H9 (cell line): ENCODE measurements around the gene BCL2L14. TPM values are rescaled to one million over a fixed set of nuclear protein-coding genes. Genes with fewer than 3 reads are reported as not detected.
A peak's percentile ranks its signal among the peaks of the same experiment; 100 is the strongest.

Experiments used
- DNase-seq: peaks from one replicate; pipeline ENCODE4 v3.0.0-alpha.2; 2017
- H2AFZ ChIP-seq: one replicate; pipeline ENCODE4 v1.6.1; 2013; ENCODE audit warnings: mild to moderate bottlenecking, low read length, control low read depth, moderate library complexity
- H2AK5ac ChIP-seq: 2 replicates; pipeline ENCODE4 v1.6.1; 2013; ENCODE audit warnings: low read length, control low read depth, mixed read lengths; ENCODE audit not compliant: insufficient read length
- H2BK120ac ChIP-seq: one replicate; pipeline ENCODE4 v1.6.1; 2013; ENCODE audit warnings: low read depth, mild to moderate bottlenecking, low read length, control low read depth, inconsistent platforms; ENCODE audit not compliant: poor library complexity, severe bottlenecking
- H2BK12ac ChIP-seq: 2 replicates; pipeline ENCODE4 v1.6.1; 2013; ENCODE audit warnings: low read length, control low read depth, mixed read lengths, low read depth; ENCODE audit not compliant: insufficient read length
- H2BK15ac ChIP-seq: 2 replicates; pipeline ENCODE4 v1.6.1; 2013; ENCODE audit warnings: low read depth, low read length, control low read depth
- H2BK20ac ChIP-seq: one replicate; pipeline ENCODE4 v1.6.1; 2013; ENCODE audit warnings: low read depth, mild to moderate bottlenecking, low read length, control low read depth, inconsistent platforms; ENCODE audit not compliant: poor library complexity, severe bottlenecking
- H2BK5ac ChIP-seq: 2 replicates; pipeline ENCODE4 v1.6.1; 2013; ENCODE audit warnings: low read length, control low read depth, mixed read lengths; ENCODE audit not compliant: insufficient read length
- H3K14ac ChIP-seq: 2 replicates; pipeline ENCODE4 v1.6.1; 2013; ENCODE audit warnings: low read length, control low read depth; ENCODE audit not compliant: insufficient read depth
- H3K18ac ChIP-seq: 2 replicates; pipeline ENCODE4 v1.6.1; 2013; ENCODE audit warnings: low read depth, mild to moderate bottlenecking, mixed read lengths, low read length, control low read depth; ENCODE audit not compliant: insufficient read length
- H3K23ac ChIP-seq: 2 replicates; pipeline ENCODE4 v1.6.1; 2013; ENCODE audit warnings: low read length, control low read depth, mixed read lengths, low read depth; ENCODE audit not compliant: insufficient read length
- H3K23me2 ChIP-seq: 2 replicates; pipeline ENCODE4 v1.6.1; 2013; ENCODE audit warnings: low read depth, mild to moderate bottlenecking, mixed read lengths, low read length, control low read depth; ENCODE audit not compliant: insufficient read length, poor library complexity, severe bottlenecking
- H3K27ac ChIP-seq: 2 replicates; pipeline ENCODE4 v1.5.1; 2013; ENCODE audit warnings: low read length, control low read depth, mixed read lengths, low read depth; ENCODE audit not compliant: insufficient read length
- H3K27me3 ChIP-seq: 2 replicates; pipeline ENCODE4 v1.6.1; 2013; ENCODE audit warnings: low read length, control low read depth, inconsistent platforms; ENCODE audit not compliant: insufficient read depth
- H3K4ac ChIP-seq: 2 replicates; pipeline ENCODE4 v1.6.1; 2013; ENCODE audit warnings: low read depth, mild to moderate bottlenecking, control low read depth, inconsistent platforms, low read length, moderate library complexity
- H3K4me1 ChIP-seq: 2 replicates; pipeline ENCODE4 v1.6.1; 2013; ENCODE audit warnings: low read length, control low read depth, inconsistent platforms; ENCODE audit not compliant: insufficient read depth
- H3K4me2 ChIP-seq: 2 replicates; pipeline ENCODE4 v1.6.1; 2013; ENCODE audit warnings: low read length, control low read depth, mixed read lengths; ENCODE audit not compliant: insufficient read length, insufficient read depth
- H3K56ac ChIP-seq: 2 replicates; pipeline ENCODE4 v1.6.1; 2013; ENCODE audit warnings: low read depth, mild to moderate bottlenecking, mixed read lengths, low read length, control low read depth; ENCODE audit not compliant: insufficient read length
- H3K79me1 ChIP-seq: 2 replicates; pipeline ENCODE4 v1.6.1; 2013; ENCODE audit warnings: low read depth, mild to moderate bottlenecking, moderate library complexity, low read length, control low read depth, inconsistent platforms; ENCODE audit not compliant: insufficient read depth, poor library complexity, severe bottlenecking
- H3K79me2 ChIP-seq: 2 replicates; pipeline ENCODE4 v1.6.1; 2013; ENCODE audit warnings: low read length, control low read depth, inconsistent platforms; ENCODE audit not compliant: insufficient read depth
- H3K9ac ChIP-seq: 2 replicates; pipeline ENCODE4 v1.6.1; 2013; ENCODE audit warnings: low read length, control low read depth, mixed read lengths; ENCODE audit not compliant: insufficient read length; ENCODE audit errors: extremely low read depth
- H3K9me3 ChIP-seq: one replicate; pipeline ENCODE4 v1.6.1; 2013; ENCODE audit warnings: low read depth, low read length, inconsistent platforms; ENCODE audit not compliant: control insufficient read depth
- H3T11ph ChIP-seq: one replicate; pipeline ENCODE4 v1.6.1; 2013; ENCODE audit warnings: mild to moderate bottlenecking, low read length, control low read depth, inconsistent platforms
- H4K20me1 ChIP-seq: one replicate; pipeline ENCODE4 v1.6.1; 2013; ENCODE audit not compliant: control insufficient read depth, insufficient read length, insufficient read depth
- H4K5ac ChIP-seq: 2 replicates; pipeline ENCODE4 v1.6.1; 2013; ENCODE audit warnings: low read depth, mild to moderate bottlenecking, mixed read lengths, low read length, control low read depth; ENCODE audit not compliant: insufficient read length
- H4K8ac ChIP-seq: replicated peaks from 2 replicates; pipeline ENCODE4 v1.6.1; 2013; ENCODE audit warnings: low read length, control low read depth, mixed read lengths, low read depth; ENCODE audit not compliant: insufficient read length
- H4K91ac ChIP-seq: 2 replicates; pipeline ENCODE4 v1.6.1; 2013; ENCODE audit warnings: low read depth, mild to moderate bottlenecking, moderate library complexity, mixed read lengths, low read length, control low read depth; ENCODE audit not compliant: insufficient read length
- H3K27ac Mint-ChIP-seq, 3 experiments: 2 replicates in 2 of 3; 3 replicates in 1 of 3; pipeline ENCODE4 v1.8.0; 2020 to 2021; ENCODE audit warnings: mixed read lengths in 3 of 3, mild to moderate bottlenecking in 1 of 3, moderate library complexity in 1 of 3
- H3K27me3 Mint-ChIP-seq: 2 replicates; pipeline ENCODE4 v1.8.0; 2021; ENCODE audit warnings: low read depth, mild to moderate bottlenecking, moderate library complexity, mixed read lengths
- H3K36me3 Mint-ChIP-seq, 3 experiments: 2 replicates in 2 of 3; 3 replicates in 1 of 3; pipeline ENCODE4 v1.8.0; 2020 to 2021; ENCODE audit warnings: low read depth in 3 of 3, mixed read lengths in 3 of 3; ENCODE audit not compliant: insufficient read depth in 1 of 3
- H3K4me1 Mint-ChIP-seq, 2 experiments: 2 replicates each; pipeline ENCODE4 v1.8.0; 2020; ENCODE audit warnings: mixed read lengths in 2 of 2
- H3K4me3 Mint-ChIP-seq, 2 experiments: 2 replicates in 1 of 2; 3 replicates in 1 of 2; pipeline ENCODE4 v1.8.0; 2020 to 2021; ENCODE audit warnings: mild to moderate bottlenecking in 2 of 2, mixed read lengths in 2 of 2, moderate library complexity in 1 of 2
- H3K9me3 Mint-ChIP-seq, 2 experiments: 2 replicates in 1 of 2; 3 replicates in 1 of 2; pipeline ENCODE4 v1.8.0; 2020; ENCODE audit warnings: mild to moderate bottlenecking in 2 of 2, mixed read lengths in 2 of 2, moderate library complexity in 1 of 2
- WGBS: extraction: QIAGEN DNeasy Blood & Tissue Kit; methylation state at CpG from one replicate; pipeline ENCODE4 v1.1.7; 2013; ENCODE audit warnings: missing lambda C conversion rate, low lambda C conversion rate, mixed read lengths; ENCODE audit not compliant: insufficient read length; ENCODE audit errors: extremely low coverage; 5-methylcytosine and 5-hydroxymethylcytosine counted together
- total RNA-seq: library from RNA; stranded (reverse); gene quantifications from 2 replicates; pipeline ENCODE4 v1.2.1, GENCODE V29; 2021
- TF ChIP-seq, protein P1 (sequence below): fragments of 200-600 bp; sonication (generic); conservative IDR thresholded peaks from 3 replicates; pipeline ENCODE4 v1.8.0; 2021; ENCODE audit warnings: antibody characterized with exemption, mild to moderate bottlenecking

BCL2L14 gene
- total RNA-seq, 1 experiment from 2014 or later: 0.28 TPM

GRCh38 chr12:12054993-12055392 lies 15.7 kb upstream of the BCL2L14 start:
- Histone ChIP-seq H3K4me2 (no peak overlapping the region), H3K27ac (no peak overlapping the region), H2AK5ac (no peak overlapping the region), H3K56ac (no peak overlapping the region), H3K9ac (no peak overlapping the region), H3T11ph (no peak overlapping the region), H3K4ac (no peak overlapping the region), H3K9me3 (no peaks in the 10 kb centered on the region), H2AFZ (no peak overlapping the region), H2BK5ac (no peak overlapping the region), H2BK20ac (no peak overlapping the region), H2BK12ac (no peak overlapping the region), H4K8ac (no peak overlapping the region), H3K79me2 (no peaks in the 10 kb centered on the region), H3K27me3 (no peaks in the 10 kb centered on the region), H3K4me1 (no peaks in the 10 kb centered on the region), H4K91ac (no peak overlapping the region), H3K23me2 (no peaks in the 10 kb centered on the region), H4K20me1 (no peaks in the 10 kb centered on the region), H2BK15ac (no peak overlapping the region), H3K18ac (no peak overlapping the region), H3K23ac (no peak overlapping the region), H4K5ac (no peak overlapping the region), H3K14ac (no peak overlapping the region), H3K79me1 (no peaks in the 10 kb centered on the region), H2BK120ac (no peak overlapping the region)
- no peaks in the 10 kb centered on the region; the same call in 1 of the 2 replicates for H3K27me3 Mint-ChIP-seq
- DNase-seq: no peak
- H3K27ac Mint-ChIP-seq: peak overlapping the region in 1 of 3 experiments; percentile 65; a peak in 1 of 7 replicates
- H3K36me3 Mint-ChIP-seq: peaks cover 0 to 7% (median 0%) of the 10 kb centered on the region in 3 experiments; a peak in 1 of 7 replicates
- no peak overlapping the region for H3K4me3 Mint-ChIP-seq
- H3K9me3 Mint-ChIP-seq: no peaks in the 10 kb centered on the region; a peak in 1 of 5 replicates
- WGBS: no CpG with 5 or more reads among the region's 5 CpGs
- peaks cover 40 to 46% of the 10 kb centered on the region in 2 experiments for H3K4me1 Mint-ChIP-seq
- TF ChIP-seq, protein P1, sequence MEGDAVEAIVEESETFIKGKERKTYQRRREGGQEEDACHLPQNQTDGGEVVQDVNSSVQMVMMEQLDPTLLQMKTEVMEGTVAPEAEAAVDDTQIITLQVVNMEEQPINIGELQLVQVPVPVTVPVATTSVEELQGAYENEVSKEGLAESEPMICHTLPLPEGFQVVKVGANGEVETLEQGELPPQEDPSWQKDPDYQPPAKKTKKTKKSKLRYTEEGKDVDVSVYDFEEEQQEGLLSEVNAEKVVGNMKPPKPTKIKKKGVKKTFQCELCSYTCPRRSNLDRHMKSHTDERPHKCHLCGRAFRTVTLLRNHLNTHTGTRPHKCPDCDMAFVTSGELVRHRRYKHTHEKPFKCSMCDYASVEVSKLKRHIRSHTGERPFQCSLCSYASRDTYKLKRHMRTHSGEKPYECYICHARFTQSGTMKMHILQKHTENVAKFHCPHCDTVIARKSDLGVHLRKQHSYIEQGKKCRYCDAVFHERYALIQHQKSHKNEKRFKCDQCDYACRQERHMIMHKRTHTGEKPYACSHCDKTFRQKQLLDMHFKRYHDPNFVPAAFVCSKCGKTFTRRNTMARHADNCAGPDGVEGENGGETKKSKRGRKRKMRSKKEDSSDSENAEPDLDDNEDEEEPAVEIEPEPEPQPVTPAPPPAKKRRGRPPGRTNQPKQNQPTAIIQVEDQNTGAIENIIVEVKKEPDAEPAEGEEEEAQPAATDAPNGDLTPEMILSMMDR: no peak
